ENCODE results near the gene MORN1.

The MORN1 gene

GRCh38 chr1:2289607-2290006 is 101.7 kb downstream of the MORN1 start:
- ChIA-PET CTCF (interaction anchor here (1.1 to 1.5 kb wide), 2 partner anchors 26 to 89 kb away, joined by 3 to 4 read pairs; no protein-coding TSS in a partner anchor), POLR2A (no interaction called here)
- H3K4me3 ChIP-seq (ENCODE audit: low read depth, low read length), result no peak overlapping the region
- DNase-seq (ENCODE audit: low read depth, low spot score), result no peak
- TF ChIP-seq CTCF (IDR thresholded peaks at IDR 0.05; ENCODE audit: insufficient read depth, low read length, missing control alignments), result no peak

DNA sequence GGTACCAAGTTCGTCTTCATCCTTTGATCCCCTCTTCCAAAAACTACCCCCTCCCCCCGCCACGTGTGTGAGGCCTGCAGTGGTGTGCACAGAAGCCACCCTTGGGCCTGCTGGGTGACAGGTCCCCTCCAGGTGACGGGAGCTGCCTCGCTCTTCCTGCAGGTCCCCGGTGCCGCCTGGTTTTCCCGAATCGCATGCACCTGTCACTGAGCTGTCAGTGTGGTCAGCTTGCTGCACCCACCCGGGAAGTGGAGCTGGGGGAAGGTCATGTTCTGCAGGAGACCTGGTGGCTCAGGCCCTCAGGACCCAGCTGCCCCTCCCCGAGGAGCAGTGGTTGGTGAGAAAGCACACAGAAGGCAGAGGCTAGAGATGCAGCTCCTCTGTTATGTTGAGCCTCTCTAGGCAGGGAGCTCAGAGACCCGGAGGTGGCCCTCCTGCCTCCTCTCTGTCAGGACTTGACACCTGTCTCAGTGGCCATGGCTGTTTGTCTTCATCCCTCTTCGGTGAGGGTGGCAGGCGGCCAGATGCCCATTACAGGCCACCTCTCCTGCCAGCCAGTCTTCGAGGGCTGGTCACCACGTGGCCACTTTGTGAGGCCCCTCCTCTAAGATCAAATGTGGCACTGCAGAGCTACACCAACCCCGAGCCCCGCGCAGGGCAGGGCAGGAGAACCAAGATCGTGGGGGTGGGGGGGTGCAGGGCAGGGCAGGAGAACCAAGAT is 102.4 kb downstream of the MORN1 start:
- CTCF ChIA-PET, result interaction anchor here (1.1 to 1.5 kb wide), 2 partner anchors 27 to 90 kb away, joined by 3 to 4 read pairs; no protein-coding TSS in a partner anchor
- no peak for DNase-seq (ENCODE audit: low read depth, low spot score)
- POLR2A ChIA-PET, result no interaction called here
- no peak overlapping the region for H3K4me3 ChIP-seq (ENCODE audit: low read depth, low read length)
- no peak for TF ChIP-seq CTCF (IDR thresholded peaks at IDR 0.05; ENCODE audit: insufficient read depth, low read length, missing control alignments)

- no peak overlapping the region for H3K4me3 ChIP-seq (ENCODE audit: low read depth, low read length)
- ChIA-PET POLR2A (no interaction called here), CTCF (interaction anchor here (1.5 kb wide), 1 partner anchor 27 kb away, joined by 4 read pairs; no protein-coding TSS in a partner anchor)
- DNase-seq (ENCODE audit: low read depth, low spot score), result no peak
- no peak for TF ChIP-seq CTCF (IDR thresholded peaks at IDR 0.05; ENCODE audit: insufficient read depth, low read length, missing control alignments)
These were observed 103.0 kb downstream of the MORN1 start for GRCh38 chr1:2288311-2288710.

DNA sequence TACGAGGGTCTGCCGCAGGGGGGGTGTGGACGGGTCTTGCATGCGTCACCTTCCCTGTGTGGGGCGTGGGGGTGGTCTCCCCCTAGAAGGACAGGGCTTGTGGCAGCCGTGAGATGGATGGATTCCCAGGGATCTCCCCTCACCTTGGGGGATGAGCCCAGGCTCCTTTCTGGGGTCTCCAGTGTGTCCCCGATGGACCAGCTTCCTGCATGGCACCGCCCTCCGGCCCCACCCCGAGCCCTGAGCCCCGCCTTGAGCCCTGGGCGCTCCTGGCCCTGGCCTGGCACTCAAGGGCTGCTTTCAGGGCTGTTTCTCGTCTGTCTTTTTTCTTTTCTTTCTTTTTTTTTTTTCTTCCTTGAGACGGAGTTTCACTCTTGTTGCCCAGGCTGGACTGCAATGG is 103.7 kb downstream of the MORN1 start:
- no peak for TF ChIP-seq CTCF (IDR thresholded peaks at IDR 0.05; ENCODE audit: insufficient read depth, low read length, missing control alignments)
- DNase-seq (ENCODE audit: low read depth, low spot score), result no peak
- POLR2A ChIA-PET, result no interaction called here
- CTCF ChIA-PET, result no interaction called here
- H3K4me3 ChIP-seq (ENCODE audit: low read depth, low read length), result no peak overlapping the region

DNA sequence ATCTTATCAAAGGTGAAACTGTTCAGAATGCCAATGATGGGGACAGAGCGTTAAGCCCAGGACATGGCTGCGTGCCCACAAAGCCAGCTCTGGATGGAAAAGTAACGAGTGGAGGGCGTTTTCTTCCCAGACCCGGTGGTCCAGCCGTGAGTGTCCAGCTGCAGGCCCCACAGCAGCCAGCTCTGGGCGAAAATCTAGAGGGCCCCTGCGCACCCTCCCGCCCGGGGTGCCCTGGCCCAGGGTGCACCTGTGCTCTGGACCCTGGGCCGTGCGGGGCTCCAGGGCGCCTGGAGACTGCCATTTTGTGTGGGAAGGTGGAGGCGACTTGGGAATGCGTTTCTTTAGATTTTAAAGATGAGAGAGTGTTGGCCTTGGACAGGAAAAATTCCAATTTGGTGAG is 104.4 kb downstream of the MORN1 start:
- POLR2A ChIA-PET, result no interaction called here
- no peak for DNase-seq (ENCODE audit: low read depth, low spot score)
- no peak overlapping the region for H3K4me3 ChIP-seq (ENCODE audit: low read depth, low read length)
- CTCF ChIA-PET, result no interaction called here
- TF ChIP-seq CTCF (IDR thresholded peaks at IDR 0.05; ENCODE audit: insufficient read depth, low read length, missing control alignments), result no peak

DNA sequence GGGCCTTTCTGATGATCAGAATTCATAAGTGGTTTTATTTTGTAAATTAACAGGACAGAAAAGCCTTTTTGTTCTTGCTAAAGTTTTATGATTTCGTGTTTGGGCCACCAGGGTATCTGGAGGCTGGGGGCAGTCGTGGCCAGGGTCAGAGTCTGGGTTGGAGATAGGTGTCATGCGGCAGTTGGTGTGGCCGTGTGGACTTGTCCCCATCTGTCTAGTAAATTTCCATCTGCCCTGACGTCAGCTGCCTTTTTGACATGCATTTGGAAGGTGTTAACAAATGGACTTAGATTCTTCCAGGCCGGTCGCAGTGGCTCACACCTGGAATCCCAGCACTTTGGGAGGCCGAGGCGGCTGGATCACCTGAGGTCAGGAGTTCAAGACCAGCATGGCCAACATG is 106.4 kb downstream of the MORN1 start:
- ChIA-PET CTCF (no interaction called here), POLR2A (no interaction called here)
- DNase-seq (ENCODE audit: low read depth, low spot score), result no peak
- H3K4me3 ChIP-seq (ENCODE audit: low read depth, low read length), result no peak overlapping the region
- TF ChIP-seq CTCF (IDR thresholded peaks at IDR 0.05; ENCODE audit: insufficient read depth, low read length, missing control alignments), result no peak

Data from AG04449 (cell line).